SIG-M5 (cell line): ENCODE results near the gene MLANA.
A peak's percentile ranks its signal among the peaks of the same experiment; 100 is the strongest.

Experiments used
- DNase-seq: peaks from one replicate; lab custom pipeline; 2025; lab: John Stamatoyannopoulos, UW

MLANA gene, protein sequence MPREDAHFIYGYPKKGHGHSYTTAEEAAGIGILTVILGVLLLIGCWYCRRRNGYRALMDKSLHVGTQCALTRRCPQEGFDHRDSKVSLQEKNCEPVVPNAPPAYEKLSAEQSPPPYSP

GRCh38 chr9:5890641-5891040 lies at the start of gene MLANA:
Gene MLANA (plus strand): TSS chr9:5890889. CDS start chr9:5892475, 1,586 bp downstream.
- DNase-seq = no peak

GRCh38 chr9:5841771-5842573 lies 48.7 kb upstream of the MLANA start:
- no peak for DNase-seq

GRCh38 chr9:5842929-5843793 lies 47.5 kb upstream of the MLANA start:
- no peak for DNase-seq

GRCh38 chr9:5843794-5844471 lies 46.8 kb upstream of the MLANA start:
- no peak for DNase-seq

- DNase-seq = no peak
These were observed 45.5 kb upstream of the MLANA start for GRCh38 chr9:5845157-5845531.

DNA sequence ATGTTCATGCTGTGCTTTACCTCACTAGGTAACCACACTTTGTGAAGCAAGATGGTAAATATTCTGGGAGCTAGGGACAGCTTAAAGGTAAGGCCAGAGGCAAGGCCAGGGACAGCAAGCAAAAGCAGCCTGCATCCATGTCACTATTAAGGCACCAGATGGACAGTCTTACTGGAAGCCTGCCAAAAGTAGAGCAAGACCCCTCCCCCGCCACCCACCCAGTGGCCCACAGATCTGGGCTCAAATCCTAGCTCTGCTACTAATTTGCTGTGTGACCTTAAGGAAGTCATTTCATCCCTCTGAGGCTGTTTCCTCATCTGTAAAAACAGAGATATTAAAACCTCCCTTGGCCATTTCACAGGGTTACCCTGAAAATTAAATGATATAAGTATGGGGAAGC lies 44.6 kb upstream of the MLANA start:
- no peak for DNase-seq

GRCh38 chr9:5846501-5846921 lies 44.2 kb upstream of the MLANA start:
- no peak for DNase-seq

DNA sequence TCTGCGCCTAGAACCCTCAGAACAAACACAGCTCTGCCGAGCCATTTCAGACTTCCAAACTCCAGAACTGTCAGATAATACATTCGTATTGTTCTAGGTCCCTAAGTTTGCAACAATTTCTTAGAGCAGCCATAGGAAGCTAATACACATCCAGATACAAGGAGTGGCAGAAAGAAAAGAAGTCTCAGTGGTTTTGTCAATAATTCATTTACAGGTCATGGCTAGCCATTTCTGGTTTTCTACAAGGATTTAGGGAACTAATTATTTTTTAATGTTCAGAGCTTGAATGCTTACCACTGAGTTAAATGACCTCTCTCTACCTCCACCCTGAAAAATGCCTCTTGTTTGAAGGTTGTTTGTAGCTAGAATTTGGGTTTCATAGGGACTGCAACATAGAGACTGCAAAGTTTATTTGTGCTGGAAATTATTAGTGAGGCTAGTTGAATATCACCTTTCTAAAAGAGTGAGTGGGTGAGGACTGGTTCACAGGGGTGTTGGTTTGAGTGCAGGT lies 42.3 kb upstream of the MLANA start:
- DNase-seq = no peak

DNA sequence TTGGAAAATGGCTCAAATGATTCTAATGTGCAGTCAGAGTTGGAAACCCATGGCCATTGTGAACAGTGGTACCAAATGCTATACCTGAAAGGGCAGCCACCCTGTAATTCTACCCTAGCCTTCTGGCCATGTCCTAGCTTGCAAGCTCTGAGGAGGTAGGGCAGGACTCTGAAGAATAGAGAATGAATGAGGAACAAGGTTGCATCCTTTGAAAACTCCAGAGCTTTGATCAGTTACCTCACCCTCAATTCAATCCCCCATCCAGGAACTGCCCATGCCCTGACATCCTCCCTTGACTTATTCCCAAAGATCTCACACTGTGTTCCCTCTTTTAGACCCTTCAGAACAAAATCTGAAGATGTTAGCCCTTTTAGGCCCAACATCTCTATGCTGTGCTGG lies 40.0 kb upstream of the MLANA start:
- DNase-seq = no peak

DNA sequence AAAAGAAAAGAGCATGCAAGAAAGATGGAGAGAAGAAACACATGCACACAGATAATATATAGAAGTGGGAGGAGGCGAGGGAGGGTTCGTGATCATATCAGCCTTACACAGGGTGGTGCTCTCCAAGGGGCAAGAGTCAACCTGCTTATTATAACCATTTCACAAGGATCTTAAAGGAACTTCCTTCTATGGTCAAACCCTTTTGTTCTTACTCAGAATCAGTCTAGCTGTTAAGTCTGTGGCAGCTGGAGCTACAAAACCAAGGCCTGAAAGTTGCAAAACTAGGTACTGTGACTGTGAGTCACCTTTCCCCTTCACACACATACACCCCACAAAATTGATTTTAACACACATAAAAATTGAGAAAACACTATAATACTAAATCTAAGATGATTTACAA lies 39.2 kb upstream of the MLANA start:
- DNase-seq = peak; percentile 97

GRCh38 chr9:5852987-5853386 lies 37.7 kb upstream of the MLANA start:
- no peak for DNase-seq

DNA sequence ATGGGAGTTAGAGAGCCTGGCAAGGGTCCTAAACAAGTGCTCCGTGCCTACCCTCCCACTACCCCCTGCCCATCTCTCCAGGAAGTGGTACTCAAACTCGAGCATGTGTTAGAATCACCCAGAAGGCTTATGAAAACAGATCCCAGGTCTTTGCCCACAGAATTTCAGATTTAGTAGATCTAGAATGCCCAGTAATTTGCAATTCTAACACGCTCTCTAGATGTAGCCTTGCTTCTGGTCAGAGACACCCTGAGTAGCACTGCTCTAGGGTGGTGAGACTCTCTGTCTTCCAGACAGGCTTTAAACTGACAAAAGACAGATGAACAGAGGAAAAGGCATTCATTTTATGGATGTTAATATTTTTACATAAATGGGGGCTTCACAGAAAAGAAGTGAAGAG lies 37.1 kb upstream of the MLANA start:
- DNase-seq = no peak

DNA sequence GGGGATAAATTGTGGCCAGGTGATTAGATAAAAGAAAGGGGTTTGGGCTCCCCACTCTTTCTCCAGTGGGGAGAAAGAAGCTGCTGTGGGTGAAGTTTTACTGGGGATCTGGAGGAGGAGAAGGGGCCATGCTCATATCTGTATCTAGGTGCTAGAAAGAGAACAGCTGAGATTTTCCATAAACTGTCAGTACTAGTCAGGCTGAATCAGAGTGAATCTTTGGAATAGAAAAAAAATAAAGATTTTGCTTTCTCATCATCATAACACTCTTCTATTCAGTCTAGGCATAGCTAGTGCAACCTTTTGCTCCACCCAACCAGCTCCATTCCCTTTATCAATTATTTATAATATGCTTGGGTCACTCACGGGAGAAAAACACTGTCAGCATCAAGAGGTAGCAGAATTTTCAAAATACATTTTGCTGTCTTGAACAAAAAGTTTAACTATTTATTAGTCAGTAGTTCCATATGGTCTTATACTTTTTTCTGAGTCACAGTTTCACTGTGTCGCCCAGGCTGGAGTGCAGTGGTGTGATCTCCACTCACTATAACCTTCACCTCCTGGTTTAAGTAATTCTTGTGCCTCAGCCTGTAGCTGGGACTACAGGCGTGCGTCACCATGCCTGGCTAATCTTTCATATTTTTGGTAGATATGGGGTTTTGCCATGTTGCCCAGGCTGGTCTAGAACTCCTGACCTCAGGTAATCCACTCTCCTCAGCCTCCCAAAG lies 36.5 kb upstream of the MLANA start:
- no peak for DNase-seq

GRCh38 chr9:5857928-5858327 lies 32.8 kb upstream of the MLANA start:
- DNase-seq = peak; percentile 38

- no peak for DNase-seq
These were observed 31.9 kb upstream of the MLANA start for GRCh38 chr9:5858833-5859232.

DNA sequence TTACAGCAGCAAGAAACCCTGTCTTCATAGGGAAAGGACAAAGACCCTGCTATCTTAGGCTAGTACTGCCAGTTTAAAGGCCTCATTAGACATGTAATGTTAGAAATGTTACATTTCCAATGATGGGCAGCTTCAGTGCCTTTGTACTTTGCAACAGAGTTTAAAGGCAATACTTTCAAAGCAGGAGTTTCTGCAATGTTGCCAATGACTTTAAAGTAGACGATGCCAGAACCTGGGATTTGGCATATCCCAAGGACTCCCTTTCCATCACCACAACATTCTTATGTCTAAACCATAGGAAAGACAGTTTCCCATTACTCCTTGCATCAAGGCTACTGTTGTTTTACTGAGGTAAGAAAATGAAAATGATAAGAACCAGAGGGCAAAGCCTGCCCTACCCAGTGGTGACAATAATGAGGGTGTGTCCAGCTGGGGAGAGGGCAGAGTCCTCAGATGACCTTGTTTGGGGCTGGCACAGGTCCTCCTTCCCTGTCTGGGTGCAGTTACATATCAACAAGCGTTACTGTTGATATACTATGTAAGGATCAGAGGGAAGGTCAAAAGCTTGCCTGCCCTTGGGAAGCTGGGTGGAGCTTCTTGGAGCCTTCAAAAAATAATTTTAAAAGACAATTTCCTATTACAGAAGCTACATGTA lies 27.5 kb upstream of the MLANA start:
- DNase-seq = no peak

DNA sequence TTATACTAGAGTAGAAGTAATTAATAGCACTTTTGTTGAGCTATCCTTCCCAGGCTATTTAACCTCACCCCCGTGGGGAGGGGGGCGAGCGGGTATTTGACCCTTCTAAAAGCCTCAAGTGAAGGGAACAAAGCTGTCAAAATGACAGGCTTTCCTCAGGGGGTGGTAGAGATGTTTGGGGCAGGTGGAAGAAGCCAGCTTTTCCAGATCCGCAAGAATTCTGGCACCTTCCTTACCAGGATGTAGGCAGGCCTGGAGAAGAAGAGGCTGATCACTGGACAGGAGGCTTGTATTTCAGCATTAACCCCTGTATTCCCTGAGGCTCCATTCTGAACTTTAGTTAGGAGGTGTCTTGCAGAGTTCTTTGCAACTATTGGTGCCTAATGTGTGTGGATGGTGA lies 26.2 kb upstream of the MLANA start:
- no peak for DNase-seq

DNA sequence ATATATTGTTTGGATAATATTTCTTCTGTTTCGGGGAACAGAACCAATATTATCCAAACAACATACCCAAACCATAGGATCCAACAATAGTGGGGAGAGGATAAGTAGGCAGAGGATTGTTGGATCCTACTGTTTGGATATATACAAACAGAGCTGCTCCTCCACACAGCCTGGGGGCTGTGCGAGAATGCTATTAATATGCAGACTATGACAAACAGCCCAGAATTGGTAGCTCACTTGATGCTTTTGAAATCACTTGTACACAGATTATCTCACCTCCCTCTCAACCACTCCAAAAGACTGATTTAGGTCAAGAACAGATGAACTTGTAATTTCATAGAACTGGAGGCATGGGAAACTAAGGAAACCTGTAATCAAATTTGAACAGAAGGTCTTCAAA lies 24.4 kb upstream of the MLANA start:
- DNase-seq = no peak

- no peak for DNase-seq
These were observed 24.0 kb upstream of the MLANA start for GRCh38 chr9:5866685-5867084.

DNA sequence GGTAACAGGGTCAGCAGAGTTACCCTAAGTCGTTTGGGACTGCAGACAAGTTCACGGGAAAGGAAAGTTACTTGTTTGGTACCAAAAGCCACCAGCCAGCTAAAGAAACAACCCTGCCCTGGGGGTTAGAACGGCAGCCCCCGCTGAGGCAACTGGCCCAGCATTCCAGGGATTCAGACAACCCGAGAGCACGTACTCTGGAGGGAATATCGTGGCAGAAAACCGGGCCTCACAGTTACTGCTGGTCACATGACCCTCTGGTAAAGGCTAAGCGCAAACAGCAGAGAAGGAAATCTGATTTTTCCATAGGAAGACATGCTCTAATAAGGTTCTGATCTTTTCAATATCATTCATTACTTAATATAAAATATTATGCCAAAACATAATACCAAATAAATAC lies 22.5 kb upstream of the MLANA start:
- no peak for DNase-seq
